Suprapubic skin (tissue), 4 donors: ENCODE measurements around the gene CORO2A. TPM values are rescaled to one million over a fixed set of nuclear protein-coding genes. Genes with fewer than 3 reads are reported as not detected.
"Not testable (repeated sequence)": the region's sequence is repeated elsewhere in the genome, so short reads cannot be mapped to it uniquely, and the experiment has no call there.

ENCODE experiments used
- DNase-seq, 2 donors: peaks; one replicate each; pipeline ENCODE4 v3.0.0-alpha.2; 2019; ENCODE audit warnings: low spot score in 2 of 2
- H3K27ac ChIP-seq: fragments of 200-600 bp; sonication (generic); one replicate; pipeline ENCODE4 v1.5.1; 2019
- H3K27me3 ChIP-seq: fragments of 200-600 bp; sonication (generic); one replicate; pipeline ENCODE4 v1.5.1; 2019
- H3K36me3 ChIP-seq: fragments of 200-600 bp; sonication (generic); one replicate; pipeline ENCODE4 v1.5.1; 2019
- H3K4me1 ChIP-seq: fragments of 200-600 bp; sonication (generic); one replicate; pipeline ENCODE4 v1.5.1; 2019
- H3K4me3 ChIP-seq: fragments of 200-600 bp; sonication (generic); one replicate; pipeline ENCODE4 v1.5.1; 2019; ENCODE audit warnings: mild to moderate bottlenecking
- H3K9me3 ChIP-seq: fragments of 200-600 bp; sonication (generic); one replicate; pipeline ENCODE4 v1.5.1; 2019
- CTCF ChIP-seq, 2 donors: fragments of 200-600 bp in 1 of 2; fragments of 450-650 bp in 1 of 2; sonication (generic) in 1 of 2; IDR thresholded peaks; one replicate each; pipeline ENCODE4 v1.5.1; 2016 to 2019; ENCODE audit warnings: antibody characterized with exemption in 2 of 2, mild to moderate bottlenecking in 1 of 2, moderate library complexity in 1 of 2
- EP300 ChIP-seq: sonication (generic); formaldehyde crosslinking; IDR thresholded peaks from one replicate; pipeline ENCODE4 v1.6.1; 2017; ENCODE audit warnings: antibody characterized with exemption
- POLR2A ChIP-seq, 2 donors: fragments of 450-650 bp; IDR thresholded peaks; one replicate each; pipeline ENCODE4 v1.6.1; 2017; ENCODE audit warnings: antibody characterized with exemption in 2 of 2, mild to moderate bottlenecking in 2 of 2, moderate library complexity in 2 of 2
- POLR2AphosphoS5 ChIP-seq, 3 donors: sonication (generic); formaldehyde crosslinking; IDR thresholded peaks; one replicate each; pipeline ENCODE4 v1.6.1; 2017; ENCODE audit warnings: antibody characterized with exemption in 3 of 3
- WGBS: methylation state at CpG from one replicate; pipeline ENCODE4 v1.1.5; 2018; 5-methylcytosine and 5-hydroxymethylcytosine counted together
- total RNA-seq, 4 donors: library from RNA; depleted of rRNA; stranded (reverse); fragments of >200 nt; gene quantifications; one replicate each; pipeline ENCODE4 v1.1.0, GENCODE V29; 2016

Gene CORO2A
- total RNA-seq, 4 donors from 2014 or later = 17.5 to 25.0 (median 19.9) TPM

GRCh38 chr9:98124637-98125426, 67.6 kb downstream of the CORO2A start:
- H3K4me1 ChIP-seq = peaks cover 19% of the 10 kb centered on the region
- no peak for DNase-seq
- TF ChIP-seq POLR2AphosphoS5 (IDR thresholded peaks at IDR 0.05) (no peak), EP300 (no peak), POLR2A (IDR thresholded peaks at IDR 0.05) (no peak), CTCF (IDR thresholded peaks at IDR 0.05) (no peak)
- H3K9me3 ChIP-seq = no peaks in the 10 kb centered on the region
- no peak overlapping the region for H3K27ac ChIP-seq
- peaks cover 14% of the 10 kb centered on the region for H3K36me3 ChIP-seq
- 96% methylated on average over 14 of the region's 15 CpGs for WGBS
- no peak overlapping the region for H3K4me3 ChIP-seq
- H3K27me3 ChIP-seq = no peaks in the 10 kb centered on the region

GRCh38 chr9:98124091-98124490, 68.3 kb downstream of the CORO2A start:
- Histone ChIP-seq H3K36me3 (peaks cover 14% of the 10 kb centered on the region), H3K4me1 (peaks cover 24% of the 10 kb centered on the region)
- 97% methylated on average over 13 of the region's 13 CpGs for WGBS

DNA sequence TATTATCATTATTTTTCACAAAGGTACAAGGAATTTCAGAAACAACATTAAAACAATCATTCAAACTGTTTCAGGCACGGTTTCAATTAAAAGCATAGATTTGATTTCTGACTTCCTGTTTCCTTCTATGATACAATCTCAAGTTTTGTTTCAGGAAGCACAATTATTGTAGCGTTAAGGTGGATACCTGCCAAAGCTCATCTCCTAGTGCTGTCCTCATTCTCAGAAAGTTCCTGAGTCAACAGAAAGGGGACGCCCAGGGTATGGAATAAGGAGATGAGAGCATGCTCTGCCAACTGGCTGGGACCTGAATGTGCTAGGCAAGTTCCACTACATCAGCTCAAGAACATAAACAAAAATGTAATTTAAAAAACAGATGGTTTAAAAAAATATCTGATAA, 71.4 kb downstream of the CORO2A start:
- Histone ChIP-seq H3K4me1 (peaks cover 38% of the 10 kb centered on the region), H3K4me3 (no peak overlapping the region), H3K27me3 (no peaks in the 10 kb centered on the region), H3K27ac (peak overlapping the region; percentile 20), H3K9me3 (no peaks in the 10 kb centered on the region), H3K36me3 (peaks cover 4% of the 10 kb centered on the region)
- TF ChIP-seq POLR2A (IDR thresholded peaks at IDR 0.05) = no peak
- no peak for TF ChIP-seq EP300
- peak in 1 of 2 donors; percentile 9 for TF ChIP-seq CTCF (IDR thresholded peaks at IDR 0.05)
- no peak for TF ChIP-seq POLR2AphosphoS5 (IDR thresholded peaks at IDR 0.05)
- 13% methylated on average over 3 of the region's 3 CpGs for WGBS
- no peak for DNase-seq

More at GRCh38 chr9:98124091-98124490, 68.3 kb downstream of the CORO2A start:
- not testable (repeated sequence) for DNase-seq, H3K9me3 ChIP-seq, H3K27ac ChIP-seq, H3K4me3 ChIP-seq, H3K27me3 ChIP-seq

DNA sequence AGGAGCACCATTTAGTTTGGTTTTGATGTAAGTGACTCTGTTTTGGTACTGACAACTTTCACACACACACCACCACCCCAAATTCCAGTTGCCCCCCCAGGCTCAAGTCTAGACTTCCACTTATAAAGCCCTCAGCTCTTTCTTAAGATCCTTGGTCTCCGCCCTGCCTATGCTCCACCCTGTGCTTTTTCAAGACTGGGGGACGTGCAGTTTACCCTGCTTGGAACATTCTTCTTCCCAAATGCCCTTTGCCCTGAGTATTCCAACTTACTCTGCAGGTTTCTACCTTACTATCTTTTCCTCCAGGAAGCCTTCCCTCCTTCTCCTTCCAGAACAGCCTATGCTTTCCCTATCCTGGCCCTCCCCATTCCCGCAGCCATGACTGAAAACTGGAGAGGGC, 72.0 kb downstream of the CORO2A start:
- TF ChIP-seq EP300 (no peak), POLR2AphosphoS5 (IDR thresholded peaks at IDR 0.05) (no peak), CTCF (IDR thresholded peaks at IDR 0.05) (no peak), POLR2A (IDR thresholded peaks at IDR 0.05) (no peak)
- H3K36me3 ChIP-seq = peaks cover 3% of the 10 kb centered on the region
- H3K9me3 ChIP-seq = no peaks in the 10 kb centered on the region
- H3K27me3 ChIP-seq = no peaks in the 10 kb centered on the region
- peaks cover 38% of the 10 kb centered on the region for H3K4me1 ChIP-seq
- no peak for DNase-seq
- WGBS = 40% methylated on average over 3 of the region's 3 CpGs
- H3K27ac ChIP-seq = peak overlapping the region; percentile 60
- no peak overlapping the region for H3K4me3 ChIP-seq

DNA sequence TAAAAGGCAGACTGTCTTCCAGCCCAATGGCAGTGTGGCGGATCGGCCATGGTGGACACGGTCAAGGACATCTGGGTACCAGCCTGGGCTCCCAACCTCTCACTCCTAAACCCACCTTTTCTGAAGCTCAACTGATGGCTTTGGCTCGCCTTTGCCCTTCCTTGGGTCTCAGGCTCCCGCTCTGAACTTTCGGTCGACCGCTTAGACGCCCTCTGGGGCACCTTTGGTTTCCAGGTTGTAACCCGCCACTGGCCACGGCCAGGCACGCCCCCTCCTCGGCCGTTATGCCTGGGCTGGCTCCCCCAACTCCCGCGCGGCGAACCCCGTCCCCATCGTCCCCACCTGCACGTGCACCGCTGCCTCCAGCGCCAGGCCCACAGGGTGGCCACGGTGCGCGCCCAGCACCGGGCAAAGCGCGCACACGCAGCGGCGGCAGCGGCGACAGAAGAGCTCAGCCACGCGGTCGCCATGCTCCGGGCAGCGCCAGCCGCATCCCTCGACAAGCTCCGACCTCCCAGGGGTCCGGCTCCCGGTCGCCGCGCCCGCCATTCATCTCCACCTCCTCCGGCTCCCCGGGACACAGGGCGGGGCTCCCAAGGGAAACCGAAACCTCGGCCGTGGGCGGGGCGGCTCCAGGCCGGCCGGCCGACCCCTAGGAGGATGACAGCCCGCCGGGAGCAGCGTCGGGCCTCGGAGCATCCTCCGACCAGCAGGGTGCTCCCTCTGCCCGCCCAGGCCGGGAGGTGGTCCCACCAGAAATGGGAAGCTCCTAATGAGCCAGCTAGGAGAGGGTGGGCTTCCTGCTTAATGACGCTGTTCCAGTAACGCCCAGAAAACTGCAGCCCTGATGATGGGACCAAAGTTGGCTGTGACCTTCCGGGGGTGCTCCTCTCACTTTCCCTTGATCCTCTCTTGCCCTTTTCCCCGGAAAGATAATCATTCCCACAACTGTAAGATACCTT, 73.5 kb downstream of the CORO2A start, which contains the start of gene TRIM14:
TSS of gene TRIM14 (minus strand) at position 583 of the 962 bp plus-strand sequence. CDS start at position 549, 34 bp downstream.
- whole genome bisulfite sequencing = 11% methylated on average over 39 of the region's 71 CpGs
- Histone ChIP-seq H3K36me3 (no peaks in the 10 kb centered on the region), H3K4me3 (peak within 1 kb of the TSS; percentile 85), H3K27me3 (no peaks in the 10 kb centered on the region), H3K9me3 (no peaks in the 10 kb centered on the region), H3K27ac (peak within 1 kb of the TSS; percentile 79), H3K4me1 (peaks cover 38% of the 10 kb centered on the region)
- no peak for DNase-seq
- TF ChIP-seq CTCF (IDR thresholded peaks at IDR 0.05) (no peak), EP300 (no peak), POLR2AphosphoS5 (IDR thresholded peaks at IDR 0.05) (no peak), POLR2A (IDR thresholded peaks at IDR 0.05) (no peak)
